CD4-positive, alpha-beta T cell treated with Interferon gamma for 1 hour (primary cell): ENCODE measurements around the gene ADAMTS15.
"Not testable (repeated sequence)": the region's sequence is repeated elsewhere in the genome, so short reads cannot be mapped to it uniquely, and the experiment has no call there.

ENCODE experiments used
- DNase-seq: peaks from one replicate; pipeline ENCODE4 v3.0.0-alpha.2; 2020

Gene ADAMTS15

DNA sequence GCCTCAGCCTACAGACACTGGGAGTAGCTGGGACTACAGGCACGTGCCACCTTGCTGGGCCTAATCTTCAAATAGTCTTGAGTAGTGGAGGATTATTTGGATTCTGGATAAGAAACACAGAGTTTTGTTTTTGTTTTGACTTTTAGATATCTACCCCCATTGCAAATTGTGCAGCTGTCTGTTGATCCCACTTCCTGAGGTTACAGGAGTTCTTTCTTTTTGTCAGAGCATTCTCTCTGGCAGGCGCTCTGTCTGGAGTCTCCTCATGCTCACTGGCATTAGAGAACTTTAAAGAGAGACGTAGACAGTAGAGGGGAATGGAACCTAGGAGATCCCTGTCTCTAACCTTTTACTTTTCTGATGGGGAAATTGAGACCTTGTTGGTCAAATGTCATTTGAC lies 12.3 kb upstream of the ADAMTS15 start:
- DNase-seq = no peak

DNA sequence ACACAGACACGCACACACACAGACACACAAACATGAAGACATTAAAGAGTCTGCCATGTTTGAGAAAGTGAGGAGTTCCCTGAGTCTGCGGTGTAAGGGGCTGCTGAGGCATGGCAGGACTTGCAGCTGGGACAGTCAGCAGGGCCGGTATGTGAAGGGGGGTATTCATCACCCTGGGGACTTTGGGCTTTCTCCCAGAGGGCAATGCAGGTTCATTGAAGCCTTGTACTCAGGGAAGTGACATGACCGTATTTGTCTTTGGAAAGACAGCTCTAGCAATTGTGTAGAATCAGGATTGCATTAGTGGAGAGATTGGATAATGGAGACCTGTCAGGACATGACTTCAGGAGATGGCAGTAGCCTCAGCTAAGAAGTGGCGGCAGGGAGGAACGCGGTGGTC lies 10.6 kb upstream of the ADAMTS15 start:
- no peak for DNase-seq

DNA sequence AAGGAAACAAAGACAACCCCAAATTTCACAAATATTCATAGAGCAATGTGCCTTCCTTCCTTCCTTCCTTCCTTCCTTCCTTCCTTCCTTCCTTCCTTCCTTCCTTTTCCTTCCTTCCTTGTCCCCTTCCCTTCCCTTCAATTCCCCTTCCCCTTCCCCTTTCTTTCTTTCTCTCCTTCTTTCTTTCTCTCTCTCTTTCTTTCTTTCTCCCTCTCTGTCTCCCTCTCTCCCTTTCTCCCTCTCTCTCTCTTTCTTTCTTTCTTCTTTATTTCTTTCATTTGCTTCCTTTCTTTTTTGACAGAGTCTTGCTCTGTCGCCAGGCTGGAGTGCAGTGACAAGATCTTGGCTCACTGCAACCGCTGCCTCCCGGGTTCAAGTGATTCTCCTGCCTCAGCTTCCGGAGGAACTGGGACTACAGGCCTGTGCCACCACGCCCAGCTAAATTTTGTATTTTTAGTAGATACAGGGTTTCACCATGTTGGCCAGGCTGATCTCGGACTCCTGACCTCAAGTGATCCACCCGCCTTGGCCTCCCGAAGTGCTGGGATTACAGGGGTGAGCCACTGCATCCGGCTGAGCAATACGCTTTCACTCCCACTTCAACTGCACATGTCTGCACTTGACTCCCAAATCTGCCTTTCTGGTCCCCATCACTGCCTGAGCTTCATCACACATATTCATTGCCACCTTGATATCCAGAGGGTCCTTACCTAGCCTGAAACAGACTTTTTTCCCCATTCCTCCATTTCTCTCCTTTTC lies 9.9 kb upstream of the ADAMTS15 start:
- DNase-seq = not testable (repeated sequence)

DNA sequence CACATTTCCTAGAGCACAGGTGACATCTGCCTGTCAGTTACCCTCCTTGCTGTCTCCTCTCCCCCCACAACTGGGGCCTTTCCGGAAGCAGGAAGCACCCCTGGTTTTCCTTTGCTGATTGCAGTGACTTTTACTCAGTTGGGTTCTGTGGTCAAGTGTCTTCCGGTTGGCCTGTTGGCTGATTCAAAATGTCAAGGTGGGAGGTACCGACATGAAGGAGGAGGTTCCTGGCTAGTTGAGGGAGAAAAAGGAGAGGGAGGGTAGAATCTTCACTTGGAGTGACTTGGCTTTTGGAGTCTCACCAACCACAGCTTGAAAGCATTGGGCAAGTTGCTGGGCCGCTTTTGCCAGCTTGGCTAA lies 9.3 kb upstream of the ADAMTS15 start:
- no peak for DNase-seq

DNA sequence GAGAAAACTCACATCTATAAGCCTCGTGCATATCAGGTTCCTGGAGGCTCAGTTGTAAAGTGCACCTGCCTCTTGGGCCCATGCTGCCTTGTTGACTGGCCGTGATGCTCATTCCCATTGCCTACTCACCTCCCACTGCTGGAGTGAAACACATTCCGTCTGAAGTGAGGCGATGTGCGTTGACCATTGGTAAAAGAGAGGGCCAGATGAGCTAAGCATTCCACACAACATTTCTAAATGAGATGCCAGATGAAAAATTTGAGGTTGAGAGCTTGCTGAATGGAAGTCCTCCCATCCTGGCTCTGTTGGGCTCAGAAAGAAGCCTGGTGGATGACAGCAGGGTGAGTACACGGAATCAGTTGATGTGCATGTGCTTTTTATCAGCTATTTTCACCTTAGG lies 8.6 kb upstream of the ADAMTS15 start:
- DNase-seq = no peak

DNA sequence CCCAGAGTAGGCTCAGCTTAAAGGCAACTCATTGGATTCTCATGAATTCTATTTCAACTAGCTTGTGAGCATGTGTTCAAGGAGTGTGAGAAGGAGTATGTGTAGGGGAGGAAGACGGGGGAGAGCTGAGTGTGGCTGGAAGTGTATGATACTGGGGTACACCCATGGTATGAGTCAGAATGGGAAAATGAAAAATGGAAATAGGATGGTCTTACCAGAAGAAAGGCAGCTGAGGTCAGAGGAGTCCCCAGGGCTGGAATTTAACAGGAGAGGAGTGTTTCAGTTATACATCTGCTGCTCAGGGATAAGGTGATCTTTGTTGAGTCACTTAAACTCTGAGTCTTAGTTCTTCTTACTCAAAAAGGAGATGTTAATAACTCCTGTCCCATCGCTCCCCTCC lies 6.7 kb upstream of the ADAMTS15 start:
- DNase-seq = no peak

DNA sequence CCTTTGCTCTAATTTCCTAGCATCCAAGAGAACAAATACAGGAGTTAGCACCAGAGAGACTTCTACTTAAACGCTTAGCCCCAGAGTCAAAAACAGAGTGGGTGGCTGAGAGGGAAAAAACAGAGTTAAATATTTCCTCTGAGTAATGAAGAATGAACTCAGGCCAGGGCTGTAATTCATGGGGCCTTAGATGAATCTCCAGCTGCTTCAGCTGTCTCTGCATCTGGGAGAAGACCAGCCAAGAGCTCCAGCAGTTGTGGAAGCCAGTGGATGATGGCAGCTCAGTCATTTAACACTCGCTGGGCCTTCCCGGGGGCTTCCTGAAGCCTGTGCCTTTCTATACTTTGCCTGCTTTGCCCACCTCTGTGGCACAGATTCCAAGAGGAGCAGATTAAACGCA lies 5.7 kb upstream of the ADAMTS15 start:
- DNase-seq = no peak

DNA sequence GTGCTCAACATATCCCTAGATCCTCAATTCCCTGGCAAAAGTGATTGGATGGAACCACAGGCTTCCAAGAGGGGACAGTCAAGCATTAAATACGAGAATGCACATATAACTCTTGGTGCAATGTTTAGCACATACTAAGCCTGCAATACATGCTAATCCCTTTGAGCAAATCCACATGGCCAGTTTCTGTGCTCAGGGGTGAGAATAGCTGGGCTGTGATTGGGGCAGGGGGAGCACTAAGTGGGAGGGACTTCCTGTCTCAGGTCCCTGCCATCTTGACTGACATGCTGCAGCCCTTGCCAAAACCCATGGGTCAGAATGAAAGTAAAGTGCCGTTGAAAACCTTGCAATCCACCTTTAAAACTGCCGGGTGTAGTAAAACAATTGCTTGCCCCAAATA lies 2.7 kb upstream of the ADAMTS15 start:
- DNase-seq = no peak

DNA sequence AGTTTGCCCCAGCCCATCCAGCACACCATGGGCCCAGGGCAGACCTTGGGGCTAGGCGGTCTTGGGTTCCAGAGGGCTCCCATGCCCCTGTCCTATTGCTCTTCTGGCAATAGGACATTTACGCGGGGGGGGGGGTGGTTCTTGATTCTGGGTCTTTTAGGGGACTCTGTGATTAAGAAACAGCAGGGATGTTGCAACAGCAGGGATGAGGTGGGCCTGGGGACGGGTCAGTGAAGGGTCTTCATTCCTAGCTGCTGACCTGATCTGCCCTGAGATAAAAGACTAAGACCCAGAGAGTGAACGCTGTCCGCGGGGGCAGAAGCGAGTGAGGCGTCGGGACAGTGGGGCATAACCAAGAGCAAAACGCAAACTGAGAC lies 418 bp upstream of the ADAMTS15 start:
- no peak for DNase-seq

DNA sequence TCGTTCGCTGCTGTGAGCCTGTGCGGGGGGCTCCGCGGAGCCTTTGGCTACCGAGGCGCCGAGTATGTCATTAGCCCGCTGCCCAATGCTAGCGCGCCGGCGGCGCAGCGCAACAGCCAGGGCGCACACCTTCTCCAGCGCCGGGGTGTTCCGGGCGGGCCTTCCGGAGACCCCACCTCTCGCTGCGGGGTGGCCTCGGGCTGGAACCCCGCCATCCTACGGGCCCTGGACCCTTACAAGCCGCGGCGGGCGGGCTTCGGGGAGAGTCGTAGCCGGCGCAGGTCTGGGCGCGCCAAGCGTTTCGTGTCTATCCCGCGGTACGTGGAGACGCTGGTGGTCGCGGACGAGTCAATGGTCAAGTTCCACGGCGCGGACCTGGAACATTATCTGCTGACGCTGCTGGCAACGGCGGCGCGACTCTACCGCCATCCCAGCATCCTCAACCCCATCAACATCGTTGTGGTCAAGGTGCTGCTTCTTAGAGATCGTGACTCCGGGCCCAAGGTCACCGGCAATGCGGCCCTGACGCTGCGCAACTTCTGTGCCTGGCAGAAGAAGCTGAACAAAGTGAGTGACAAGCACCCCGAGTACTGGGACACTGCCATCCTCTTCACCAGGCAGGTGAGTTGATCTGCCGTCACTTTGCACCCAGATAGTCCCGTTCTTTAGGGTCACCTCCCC lies 1.0 kb downstream of the ADAMTS15 start:
- DNase-seq = no peak

DNA sequence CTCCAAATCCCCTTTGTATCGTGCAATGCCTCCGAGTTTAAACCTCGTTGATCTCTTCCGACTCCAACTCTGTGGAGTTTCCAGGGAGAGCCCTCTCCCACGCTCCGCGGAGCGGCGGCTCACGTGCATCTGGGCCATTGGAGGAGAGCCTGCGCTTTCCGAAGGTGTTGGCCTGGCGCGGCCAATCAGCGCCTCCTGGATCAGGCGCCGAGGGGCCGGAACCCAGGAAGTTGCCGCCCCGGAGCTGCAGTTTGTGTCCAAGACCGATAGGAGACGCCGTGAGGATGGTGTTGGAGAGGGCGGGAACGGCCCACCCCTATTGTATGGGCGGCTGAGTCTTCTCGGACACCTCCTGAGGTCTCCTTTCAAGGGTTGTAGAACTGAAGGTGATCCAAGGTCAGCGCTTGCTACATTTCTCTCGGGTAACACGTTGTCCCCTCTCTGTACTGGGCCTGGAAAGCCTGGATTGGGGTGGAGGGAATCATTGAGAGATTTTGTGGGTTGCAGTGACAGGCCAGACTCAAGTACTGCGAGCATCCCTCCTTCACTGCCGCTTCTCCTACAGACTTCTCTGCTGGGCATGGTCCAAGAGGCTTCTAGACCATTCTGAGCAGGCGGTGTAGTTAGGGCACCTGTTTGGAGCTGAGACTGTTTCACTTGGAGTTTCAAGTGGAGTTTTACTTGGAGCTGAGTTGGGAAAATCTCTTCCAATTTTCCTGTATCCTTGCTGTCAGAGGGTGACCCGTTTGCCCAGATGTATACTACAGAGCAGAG lies 1.7 kb downstream of the ADAMTS15 start:
- DNase-seq = no peak

DNA sequence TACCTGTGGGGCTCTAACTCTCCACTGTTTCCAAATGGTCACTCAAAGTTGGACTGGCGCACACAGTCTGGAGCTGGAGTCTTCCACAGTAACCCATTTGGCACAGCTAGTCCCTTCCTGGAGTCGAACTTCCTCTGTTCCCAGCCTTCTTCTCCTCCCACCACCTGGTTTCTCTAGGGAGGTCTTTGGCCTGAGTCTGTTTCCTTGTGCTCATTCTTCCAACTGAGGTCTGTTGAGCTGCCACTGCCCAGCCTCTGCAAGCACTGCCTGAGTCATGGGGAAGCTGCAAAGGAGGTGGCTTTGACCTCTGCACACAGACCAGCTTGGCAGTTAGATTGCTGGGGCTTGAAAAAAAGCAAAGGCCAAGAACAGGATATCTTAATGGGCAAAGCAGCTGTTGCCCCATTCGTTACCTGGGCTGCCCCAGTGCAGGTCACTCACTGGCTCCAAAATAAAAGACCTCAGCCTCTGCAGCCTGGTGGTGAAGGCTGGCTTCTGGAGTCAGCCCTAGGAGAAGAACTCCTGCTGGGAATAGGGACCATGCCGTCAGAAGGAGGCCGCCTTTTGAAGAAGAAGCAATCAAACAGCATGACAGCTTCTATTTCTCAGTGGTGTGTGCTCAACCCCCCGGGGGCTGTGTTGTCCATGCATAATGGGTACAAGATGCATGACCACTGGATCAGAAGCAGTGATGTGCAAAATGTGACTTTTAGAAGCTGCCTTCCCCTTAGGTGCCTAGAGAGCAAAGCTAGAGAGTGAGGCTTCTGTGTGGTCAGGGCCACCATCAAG lies 3.0 kb downstream of the ADAMTS15 start:
- no peak for DNase-seq

DNA sequence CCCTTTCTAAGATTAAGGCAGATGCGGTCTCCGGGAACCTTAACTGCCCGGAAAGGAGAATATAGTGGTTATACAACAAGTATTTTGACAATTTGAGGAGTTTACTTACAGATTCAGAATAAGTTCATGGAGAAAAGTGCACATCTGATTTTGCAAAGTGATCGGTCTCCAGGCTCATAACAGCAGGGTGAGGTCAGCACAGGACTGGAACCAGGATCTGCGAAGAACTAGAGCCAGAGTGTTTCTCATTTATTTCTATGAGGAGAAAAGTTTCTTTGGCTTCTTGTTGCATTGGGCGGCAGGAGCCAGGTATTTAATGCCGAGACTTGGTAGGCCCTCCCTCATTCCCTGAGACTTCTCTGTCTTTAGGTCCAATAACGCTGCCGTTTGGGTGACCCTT lies 3.7 kb downstream of the ADAMTS15 start:
- DNase-seq = no peak

DNA sequence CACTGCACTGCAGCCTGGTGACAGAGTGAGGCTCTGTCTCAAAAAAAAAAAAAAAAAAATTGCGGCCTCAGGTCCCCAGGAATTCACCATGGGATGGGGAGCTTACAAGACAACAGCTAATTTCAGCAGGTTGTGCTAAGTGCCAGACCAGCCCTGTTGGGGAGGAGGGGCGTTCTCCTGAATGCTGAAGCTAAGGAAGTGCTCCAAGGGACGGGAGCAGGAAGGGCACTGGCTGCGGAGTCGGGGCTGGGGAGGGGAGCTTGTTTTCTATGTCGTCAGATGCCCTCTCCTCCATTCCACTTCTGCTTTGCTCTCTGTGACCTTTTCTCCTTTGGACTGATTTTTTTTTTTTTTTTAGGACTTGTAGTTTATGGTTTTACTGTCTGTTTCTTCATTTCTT lies 4.5 kb downstream of the ADAMTS15 start:
- DNase-seq = no peak

DNA sequence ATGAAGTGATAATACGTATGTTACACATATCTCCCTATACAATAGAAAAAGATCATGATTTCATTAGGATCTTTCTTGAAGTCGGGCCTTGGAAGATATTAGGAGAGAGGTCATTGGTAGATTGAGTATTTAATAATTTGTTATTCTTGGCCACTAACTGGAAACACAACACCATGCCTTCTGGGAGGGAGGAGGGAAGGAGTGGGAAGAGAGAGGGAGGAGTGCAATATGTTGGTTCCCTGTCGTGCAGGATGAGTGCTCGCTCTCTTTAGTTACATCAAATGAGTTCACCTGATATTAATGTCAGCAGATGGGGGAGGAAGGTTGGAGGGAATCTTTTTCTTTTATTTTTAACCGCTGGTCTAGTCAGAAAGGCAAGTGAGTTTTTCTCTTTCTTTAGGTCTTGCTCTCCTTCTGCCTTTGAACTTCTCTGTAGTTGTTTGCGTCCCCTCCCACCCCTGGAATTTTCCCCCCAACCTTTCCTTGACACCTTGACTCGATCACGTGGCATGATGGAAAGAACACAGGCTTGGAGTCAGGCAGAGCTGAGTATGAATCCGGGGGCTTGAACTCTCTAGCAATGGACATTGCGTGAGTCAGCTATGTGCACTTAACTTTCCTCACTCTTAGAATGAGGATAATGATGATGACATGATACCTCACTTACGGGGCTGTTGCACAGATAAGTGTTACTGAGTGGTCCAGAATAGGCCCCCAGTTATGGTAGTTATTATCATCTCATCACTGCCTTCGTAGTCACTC lies 6.2 kb downstream of the ADAMTS15 start:
- no peak for DNase-seq

DNA sequence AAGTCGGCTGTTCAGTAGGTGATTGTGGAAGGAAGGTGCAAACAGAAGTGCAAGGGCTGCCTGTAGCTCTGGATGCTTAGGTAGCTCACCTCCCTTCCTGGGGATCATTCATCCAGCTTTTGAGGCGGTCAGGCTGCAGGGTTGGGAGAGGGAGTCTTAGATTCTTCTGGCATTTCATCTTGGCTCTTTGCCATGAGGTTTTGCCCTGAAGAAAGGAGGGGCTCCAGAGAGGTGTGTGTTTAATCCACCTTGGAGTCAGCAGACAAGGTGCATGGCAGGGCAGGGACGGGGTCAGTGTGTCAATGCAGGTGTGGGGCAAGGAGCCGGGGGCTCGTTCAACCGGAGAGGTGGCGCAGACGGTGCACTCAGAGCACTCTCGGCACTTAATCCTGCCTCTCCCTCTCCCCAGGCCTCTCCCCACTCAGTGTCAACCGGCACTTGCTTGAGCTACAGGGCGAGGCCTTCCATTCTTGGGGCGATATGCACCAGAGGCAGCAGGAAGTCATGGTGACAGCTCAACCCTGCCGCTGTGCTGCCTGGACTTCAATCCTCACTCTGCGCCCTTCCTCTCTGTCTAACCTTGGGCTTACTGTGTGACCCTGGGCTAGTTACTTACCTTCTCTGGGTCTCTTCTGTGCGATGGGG lies 7.2 kb downstream of the ADAMTS15 start:
- DNase-seq = no peak

DNA sequence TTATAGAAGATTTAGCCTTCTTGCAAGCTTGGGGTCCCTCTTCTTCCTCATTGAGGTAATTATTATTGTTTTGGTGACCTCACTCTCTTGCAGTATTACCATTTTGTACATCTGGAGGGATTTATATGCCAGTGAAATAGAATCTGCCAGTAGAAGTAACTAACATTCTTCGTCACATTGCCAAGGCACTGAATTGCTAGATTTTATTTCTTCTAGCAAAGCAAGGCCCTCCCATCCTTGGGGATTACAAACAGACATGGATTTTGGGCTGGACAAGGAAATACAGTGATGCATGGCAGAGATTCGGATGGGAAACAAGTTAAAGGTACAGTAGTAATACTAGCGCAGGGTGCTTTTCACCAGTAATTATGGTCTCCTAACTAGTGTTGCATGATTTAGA lies 7.8 kb downstream of the ADAMTS15 start:
- no peak for DNase-seq

DNA sequence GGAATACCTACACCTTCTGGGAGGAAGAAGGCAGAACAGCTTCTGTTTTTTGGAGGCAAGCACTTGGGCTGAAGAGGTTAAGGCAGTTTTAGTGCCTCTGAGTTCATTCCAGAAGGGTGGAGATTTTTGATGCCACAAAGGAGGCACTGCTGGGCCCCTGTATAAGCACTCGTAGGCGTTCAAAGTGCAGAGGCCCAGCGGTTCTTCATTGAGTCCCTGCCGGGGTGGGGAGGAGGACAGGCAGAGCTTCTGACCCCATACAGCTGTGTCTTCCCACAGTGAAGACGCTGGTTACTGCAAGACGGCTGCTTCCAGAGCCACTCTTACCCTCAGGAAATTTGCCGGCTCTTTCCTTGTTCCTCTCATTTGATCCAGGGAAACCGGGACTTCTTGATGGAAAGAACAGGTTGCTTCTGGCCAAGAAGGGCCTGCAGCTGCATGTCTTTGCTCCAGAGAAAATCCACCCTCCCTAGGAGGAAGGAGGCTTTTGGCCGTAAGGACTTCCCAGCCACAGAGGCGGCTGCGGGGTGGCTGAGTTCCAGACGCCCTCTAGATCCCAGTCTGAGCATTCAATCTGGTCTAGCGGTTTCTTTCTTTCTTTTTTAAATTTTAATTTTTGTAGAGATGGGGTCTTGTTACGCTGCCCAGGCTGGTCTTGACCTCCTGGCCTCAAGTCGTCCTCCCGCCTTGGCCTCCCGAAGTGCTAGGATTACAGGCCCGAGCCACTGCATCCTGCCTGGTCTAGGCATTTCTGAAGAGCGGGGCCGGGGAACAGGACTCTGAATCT lies 9.4 kb downstream of the ADAMTS15 start:
- no peak for DNase-seq

DNA sequence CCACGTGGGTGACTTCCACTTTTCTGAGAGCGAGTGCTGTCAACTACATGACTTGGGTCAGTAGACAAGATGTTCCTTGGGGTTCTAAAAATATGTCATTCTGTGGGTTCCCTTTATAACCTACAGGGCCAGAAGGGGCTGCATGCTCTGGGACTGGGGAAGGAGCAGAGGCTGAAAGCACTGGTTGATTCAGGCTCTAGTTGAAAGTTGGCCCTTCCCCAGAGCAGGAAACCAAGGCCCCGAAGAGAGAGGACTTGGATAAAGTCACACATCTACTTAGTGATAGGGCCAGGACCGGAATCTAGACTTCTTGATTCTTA lies 9.9 kb downstream of the ADAMTS15 start:
- DNase-seq = no peak

DNA sequence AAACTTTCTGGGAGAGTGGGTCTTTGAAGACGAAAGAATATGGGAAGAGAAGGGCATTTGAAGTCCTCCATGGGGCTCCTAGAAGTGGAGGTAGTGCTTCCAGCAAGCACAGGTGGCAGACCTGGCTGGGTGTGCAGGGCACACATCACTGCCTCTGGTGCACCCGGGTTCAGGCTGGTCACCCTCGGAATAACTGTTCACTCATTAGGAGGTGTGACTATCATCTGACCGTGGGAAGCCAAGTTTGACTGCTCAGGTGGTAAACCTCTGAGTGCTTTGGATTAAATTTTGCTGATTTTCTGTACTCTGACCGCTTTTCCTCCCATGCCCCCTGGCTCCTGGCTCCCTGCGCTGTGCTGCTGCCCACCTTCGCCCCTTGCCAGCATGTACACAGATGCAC lies 11.1 kb downstream of the ADAMTS15 start:
- no peak for DNase-seq

DNA sequence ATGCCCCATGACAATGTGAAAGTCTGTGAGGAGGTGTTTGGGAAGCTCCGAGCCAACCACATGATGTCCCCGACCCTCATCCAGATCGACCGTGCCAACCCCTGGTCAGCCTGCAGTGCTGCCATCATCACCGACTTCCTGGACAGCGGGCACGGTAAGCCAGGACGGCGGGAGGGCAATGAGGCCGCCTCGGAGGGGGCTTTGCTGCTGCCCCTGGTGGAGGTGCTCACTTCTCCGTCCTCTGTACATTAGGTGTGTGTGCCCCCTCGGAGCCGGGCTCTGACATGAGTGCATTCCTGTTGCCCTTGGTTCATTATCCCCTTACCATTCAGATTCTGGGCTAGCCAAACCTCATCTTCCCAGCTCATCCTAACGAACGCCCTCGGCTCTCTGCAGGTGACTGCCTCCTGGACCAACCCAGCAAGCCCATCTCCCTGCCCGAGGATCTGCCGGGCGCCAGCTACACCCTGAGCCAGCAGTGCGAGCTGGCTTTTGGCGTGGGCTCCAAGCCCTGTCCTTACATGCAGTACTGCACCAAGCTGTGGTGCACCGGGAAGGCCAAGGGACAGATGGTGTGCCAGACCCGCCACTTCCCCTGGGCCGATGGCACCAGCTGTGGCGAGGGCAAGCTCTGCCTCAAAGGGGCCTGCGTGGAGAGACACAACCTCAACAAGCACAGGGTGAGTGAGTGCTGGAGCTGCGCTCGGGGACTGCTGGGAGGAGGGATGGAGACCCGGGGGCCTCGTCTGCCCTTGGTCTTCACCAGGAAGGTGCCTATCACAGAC lies 13.8 kb downstream of the ADAMTS15 start:
- no peak for DNase-seq
